H1 (cell line): Measurements from ENCODE around the gene CAPG. TPM values are rescaled to one million over a fixed set of nuclear protein-coding genes. Genes with fewer than 3 reads are reported as not detected.

Experiments used
- CTCF ChIA-PET: fragments of 300-600 bp; sonication (Branson Sonifier 250); formaldehyde crosslinking; loops from one replicate; lab custom pipeline; 2021; ENCODE audit not compliant: partially characterized antibody; lab: Charles Lee
- POLR2A ChIA-PET: fragments of 300-600 bp; sonication (Branson Sonifier 250); formaldehyde crosslinking; loops from one replicate; lab custom pipeline; 2021; ENCODE audit warnings: inconsistent platforms; ENCODE audit not compliant: partially characterized antibody; lab: Charles Lee
- DNase-seq, 2 experiments: peaks; one replicate each; pipeline versions ENCODE4 v3.0.0 to v3.0.0-alpha.2; 2010 to 2022; ENCODE audit warnings: low spot score in 2 of 2, low read depth in 1 of 2, mixed read lengths in 1 of 2
- FAIRE-seq: peaks from 2 replicates; lab custom pipeline; 2011; peaks lifted over from hg19 to GRCh38; lab: Jason Lieb, UNC
- H2AFZ ChIP-seq: 2 replicates; pipeline ENCODE4 v1.8.1; 2012; ENCODE audit warnings: low read length, inconsistent platforms
- H2AK5ac ChIP-seq: 2 replicates; pipeline ENCODE4 v1.6.1; 2013; ENCODE audit warnings: low read depth, low read length
- H2BK120ac ChIP-seq: replicated peaks from 2 replicates; pipeline ENCODE3; 2013; ENCODE audit warnings: low read depth, low read length, inconsistent platforms
- H2BK12ac ChIP-seq: 2 replicates; pipeline ENCODE4 v1.6.1; 2013; ENCODE audit warnings: low read depth, low read length
- H2BK15ac ChIP-seq: 2 replicates; pipeline ENCODE4 v1.6.1; 2013; ENCODE audit warnings: low read length
- H2BK20ac ChIP-seq: 2 replicates; pipeline ENCODE4 v1.6.1; 2013; ENCODE audit warnings: low read length
- H2BK5ac ChIP-seq: 2 replicates; pipeline ENCODE4 v1.6.1; 2013; ENCODE audit warnings: low read depth, low read length
- H3K14ac ChIP-seq: 2 replicates; pipeline ENCODE4 v1.6.1; 2013; ENCODE audit warnings: inconsistent platforms; ENCODE audit not compliant: insufficient read length
- H3K18ac ChIP-seq: 2 replicates; pipeline ENCODE4 v1.6.1; 2013; ENCODE audit warnings: low read length; ENCODE audit errors: extremely low read depth
- H3K23ac ChIP-seq: 2 replicates; pipeline ENCODE4 v1.6.1; 2013; ENCODE audit warnings: inconsistent platforms; ENCODE audit not compliant: insufficient read length
- H3K23me2 ChIP-seq: 2 replicates; pipeline ENCODE4 v1.6.1; 2013; ENCODE audit warnings: low read depth, low read length
- H3K27ac ChIP-seq: 2 replicates; pipeline ENCODE4 v1.6.1; 2011; ENCODE audit warnings: low read depth, low read length, inconsistent platforms
- H3K27me3 ChIP-seq, 4 experiments: replicated peaks in 1 of 4; 1 replicate in 1 of 4; 2 replicates in 3 of 4; pipeline versions ENCODE4 v1.6.1 to v1.8.1; 2011 to 2013; ENCODE audit warnings: low read length in 3 of 4, mild to moderate bottlenecking in 3 of 4, inconsistent platforms in 2 of 4, mixed read lengths in 2 of 4, moderate library complexity in 1 of 4; ENCODE audit not compliant: control insufficient read depth in 3 of 4, insufficient read depth in 3 of 4; ENCODE audit errors: extremely low read depth in 1 of 4
- H3K36me3 ChIP-seq, 4 experiments: 2 replicates each; pipeline versions ENCODE4 v1.6.1 to v1.8.1; 2011 to 2013; ENCODE audit warnings: mild to moderate bottlenecking in 4 of 4, low read length in 3 of 4, moderate library complexity in 2 of 4, control low read depth in 1 of 4, inconsistent platforms in 1 of 4; ENCODE audit not compliant: insufficient read depth in 4 of 4, control insufficient read depth in 2 of 4
- H3K4ac ChIP-seq: replicated peaks from 2 replicates; pipeline ENCODE3; 2013; ENCODE audit warnings: low read length, low read depth, mixed read lengths, inconsistent platforms; ENCODE audit not compliant: insufficient read length
- H3K4me1 ChIP-seq, 4 experiments: replicated peaks in 1 of 4; 1 replicate in 1 of 4; 2 replicates in 3 of 4; pipeline versions ENCODE4 v1.6.1 to v1.8.1; 2011 to 2013; ENCODE audit warnings: low read length in 3 of 4, inconsistent platforms in 2 of 4, mixed read lengths in 1 of 4; ENCODE audit not compliant: insufficient read depth in 4 of 4, control insufficient read depth in 3 of 4
- H3K4me2 ChIP-seq, 2 experiments: 2 replicates each; pipeline versions ENCODE4 v1.6.1 to v1.8.1; 2011 to 2013; ENCODE audit warnings: low read depth in 2 of 2, low read length in 2 of 2, control low read depth in 1 of 2, inconsistent platforms in 1 of 2, mild to moderate bottlenecking in 1 of 2; ENCODE audit not compliant: insufficient read depth in 1 of 2
- H3K4me3 ChIP-seq, 4 experiments: fragments of 200-600, 300-600 bp in 1 of 4; sonication (generic), shearing (Covaris generic), sonication (Bioruptor Twin) in 1 of 4; 2 replicates each; pipeline versions ENCODE4 v1.5.1 to v1.8.1; 2011 to 2016; ENCODE audit warnings: low read length in 4 of 4, low read depth in 3 of 4, control low read depth in 2 of 4, inconsistent platforms in 2 of 4, mild to moderate bottlenecking in 2 of 4, mixed read lengths in 1 of 4, moderate library complexity in 1 of 4; ENCODE audit not compliant: insufficient read depth in 2 of 4; ENCODE audit errors: extremely low read depth in 1 of 4
- H3K56ac ChIP-seq: replicated peaks from 2 replicates; pipeline ENCODE3; 2013; ENCODE audit warnings: low read depth, mild to moderate bottlenecking, mixed read lengths, low read length, inconsistent platforms; ENCODE audit not compliant: insufficient read length
- H3K79me1 ChIP-seq: 2 replicates; pipeline ENCODE4 v1.6.1; 2013; ENCODE audit warnings: low read depth, low read length, control low read depth
- H3K79me2 ChIP-seq, 2 experiments: 2 replicates each; pipeline versions ENCODE4 v1.6.1 to v1.8.1; 2012 to 2013; ENCODE audit warnings: low read length in 2 of 2, mild to moderate bottlenecking in 2 of 2, inconsistent platforms in 1 of 2; ENCODE audit not compliant: insufficient read depth in 2 of 2, control insufficient read depth in 1 of 2
- H3K9ac ChIP-seq, 4 experiments: replicated peaks in 1 of 4; 1 replicate in 1 of 4; 2 replicates in 3 of 4; pipeline versions ENCODE4 v1.6.1 to v1.8.1; 2011 to 2013; ENCODE audit warnings: low read depth in 3 of 4, low read length in 3 of 4, control low read depth in 2 of 4, mild to moderate bottlenecking in 2 of 4, moderate library complexity in 2 of 4, inconsistent platforms in 1 of 4; ENCODE audit errors: extremely low read depth in 1 of 4
- H3K9me3 ChIP-seq, 2 experiments: 2 replicates each; pipeline versions ENCODE4 v1.6.1 to v1.8.1; 2012 to 2013; ENCODE audit warnings: mild to moderate bottlenecking in 2 of 2, moderate library complexity in 2 of 2, control low read depth in 1 of 2, inconsistent platforms in 1 of 2, low read depth in 1 of 2, low read length in 1 of 2, mixed read lengths in 1 of 2; ENCODE audit not compliant: insufficient read depth in 2 of 2
- H4K20me1 ChIP-seq, 2 experiments: replicated peaks in 1 of 2; 2 replicates each; pipeline versions ENCODE3 to v1.8.1; 2011 to 2013; ENCODE audit warnings: inconsistent platforms in 2 of 2, low read length in 2 of 2, mild to moderate bottlenecking in 1 of 2; ENCODE audit not compliant: insufficient read depth in 2 of 2, control insufficient read depth in 1 of 2
- H4K5ac ChIP-seq: 2 replicates; pipeline ENCODE4 v1.6.1; 2013; ENCODE audit warnings: low read length, low read depth, mixed read lengths, inconsistent platforms; ENCODE audit not compliant: insufficient read length
- H4K8ac ChIP-seq: 2 replicates; pipeline ENCODE4 v1.8.0; 2013; ENCODE audit warnings: mild to moderate bottlenecking, moderate library complexity, low read length, inconsistent platforms; ENCODE audit not compliant: insufficient read depth; ENCODE audit errors: extremely low read depth
- H4K91ac ChIP-seq: replicated peaks from 2 replicates; pipeline ENCODE3; 2013; ENCODE audit warnings: low read length, mixed read lengths, inconsistent platforms; ENCODE audit not compliant: insufficient read length
- CBX8 ChIP-seq: fragments of 300-800, 300-1000 bp; sonication (generic); IDR thresholded peaks from 2 replicates; pipeline ENCODE4 v1.7.1; 2016; ENCODE audit warnings: low read depth, low read length, borderline replicate concordance
- CEBPB ChIP-seq: IDR thresholded peaks from 2 replicates; pipeline ENCODE4 v1.6.1; 2012; ENCODE audit warnings: low read depth, low read length
- FOSL1 ChIP-seq: IDR thresholded peaks from 2 replicates; pipeline ENCODE4 v1.6.1; 2011; ENCODE audit warnings: mild to moderate bottlenecking, low read depth, low read length, moderate library complexity; ENCODE audit not compliant: insufficient read depth
- SP2 ChIP-seq: IDR thresholded peaks from 2 replicates; pipeline ENCODE4 v1.6.1; 2012; ENCODE audit warnings: mild to moderate bottlenecking, low read length, inconsistent platforms
- SP4 ChIP-seq: IDR thresholded peaks from 2 replicates; pipeline ENCODE4 v1.6.1; 2012; ENCODE audit warnings: low read length, inconsistent platforms
- TBP ChIP-seq: IDR thresholded peaks from 2 replicates; pipeline ENCODE4 v1.6.1; 2011; ENCODE audit warnings: low read depth, low read length, improper control_type of control experiment
- TEAD4 ChIP-seq: IDR thresholded peaks from 2 replicates; pipeline ENCODE4 v1.6.1; 2012; ENCODE audit warnings: low read depth, low read length, inconsistent platforms, mixed read lengths
- polyA plus RNA-seq, 7 experiments: library from polyadenylated mRNA; depleted of rRNA in 3 of 7; stranded (reverse) in 5 of 7; unstranded in 2 of 7; fragments of >200 nt in 5 of 7; fragments of 200-250 nt in 2 of 7; gene quantifications; 1 replicate in 5 of 7; 2 replicates in 1 of 7; 4 replicates in 1 of 7; pipeline versions ENCODE4 v1.2.1 to v1.2.3, GENCODE V29; 2011 to 2013; ENCODE audit warnings: missing spikeins in 2 of 7, mixed read lengths in 2 of 7
- total RNA-seq: library from RNA; stranded (reverse); fragmentation: NEBNext Ultra II Directional; extraction: Animal tissue kit (Norgen Biotek cat#: 25700); gene quantifications from 2 replicates; pipeline ENCODE4 v1.2.1, GENCODE V29; 2021

Gene CAPG
- total and polyA plus RNA-seq, 2 of the 8 experiments (the other 6 are each of a cell fraction or from before 2014, with no cell fraction given), result 80.5 to 89.0 TPM

- POLR2A ChIA-PET, result interaction anchor here (0.7 to 2.2 kb wide), 5 partner anchors 17 to 190 kb away, joined by 3 to 9 read pairs (median 3); partner anchors contain the start of gene TGOLN2
- H3K79me1 ChIP-seq, result no peaks in the 10 kb centered on the region
Observed at GRCh38 chr2:85368921-85369320, 41.2 kb downstream of the CAPG start.

More at GRCh38 chr2:85368921-85369320, 41.2 kb downstream of the CAPG start:
- H3K23me2 ChIP-seq, result no peaks in the 10 kb centered on the region
- TF ChIP-seq TEAD4, result no peak
- TF ChIP-seq CBX8, result no peak
- TF ChIP-seq CEBPB, result no peak
- no peak for TF ChIP-seq SP4
- no peak for TF ChIP-seq TBP
- TF ChIP-seq SP2, result no peak
- no peak for TF ChIP-seq FOSL1
- H2BK120ac ChIP-seq, result no peak overlapping the region
- no peak for FAIRE-seq
- no peak overlapping the region for H3K18ac ChIP-seq
- H3K14ac ChIP-seq, result no peak overlapping the region
- no peaks in the 10 kb centered on the region for H3K4me1 ChIP-seq
- no peak overlapping the region for H4K5ac ChIP-seq
- H2BK15ac ChIP-seq, result no peak overlapping the region
- no peak for DNase-seq
- no peak overlapping the region for H2BK12ac ChIP-seq
- no peak overlapping the region for H4K8ac ChIP-seq
- H3K23ac ChIP-seq, result no peak overlapping the region
- H3K9me3 ChIP-seq, result no peaks in the 10 kb centered on the region
- CTCF ChIA-PET, result interaction anchor here (0.6 to 4.0 kb wide), 3 partner anchors 28 to 183 kb away, joined by 3 to 16 read pairs (median 3); no protein-coding TSS in a partner anchor
- H3K36me3 ChIP-seq, result no peaks in the 10 kb centered on the region
- H3K4me2 ChIP-seq, result no peak overlapping the region
- no peak overlapping the region for H3K27ac ChIP-seq
- no peak overlapping the region for H2AFZ ChIP-seq
- no peak overlapping the region for H3K56ac ChIP-seq
- no peaks in the 10 kb centered on the region for H4K20me1 ChIP-seq
- no peaks in the 10 kb centered on the region for H3K79me2 ChIP-seq
- H2BK20ac ChIP-seq, result no peak overlapping the region
- H3K9ac ChIP-seq, result no peak overlapping the region
- no peak overlapping the region for H3K4me3 ChIP-seq
- H3K27me3 ChIP-seq, result no peaks in the 10 kb centered on the region
- H2AK5ac ChIP-seq, result no peak overlapping the region
- no peak overlapping the region for H3K4ac ChIP-seq
- H4K91ac ChIP-seq, result no peak overlapping the region
- no peak overlapping the region for H2BK5ac ChIP-seq
